ENCODE measurements around the gene ABCB4. TPM values are rescaled to one million over a fixed set of nuclear protein-coding genes. Genes with fewer than 3 reads are reported as not detected.

The ABCB4 gene
- total RNA-seq, 1 experiment from 2014 or later = 0.67 TPM

DNA sequence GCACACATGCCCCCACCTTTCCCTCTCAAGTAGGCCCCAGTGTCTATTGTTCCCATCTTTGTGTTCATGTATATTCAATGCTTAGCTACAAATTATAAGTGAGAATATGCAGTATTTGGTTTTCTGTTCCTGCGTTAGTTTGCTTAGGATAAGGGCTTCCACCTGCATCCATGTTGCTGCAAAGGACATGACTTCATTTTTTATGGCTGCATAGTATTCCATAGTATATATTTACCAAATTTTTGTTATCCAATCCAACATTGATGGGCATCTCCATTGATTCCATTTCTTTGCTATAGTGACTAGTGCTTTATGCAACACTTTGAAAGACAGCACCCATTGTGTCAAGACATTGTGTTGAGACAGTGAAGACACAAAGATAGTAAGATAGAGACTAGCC, 19.0 kb upstream of the ABCB4 start:
- H3K27ac ChIP-seq (ENCODE audit: low read length) = no peak overlapping the region
- H3K4me2 ChIP-seq (ENCODE audit: low read depth, low read length, poor library complexity, severe bottlenecking) = no peak overlapping the region
- no peaks in the 10 kb centered on the region for H3K27me3 ChIP-seq (ENCODE audit: low read length)
- no peak for DNase-seq
- H3K79me2 ChIP-seq (ENCODE audit: low read length) = no peaks in the 10 kb centered on the region
- H3K4me3 ChIP-seq (ENCODE audit: low read length) = no peak overlapping the region
- H3K36me3 ChIP-seq (ENCODE audit: insufficient read depth, low read length) = no peaks in the 10 kb centered on the region
- no peaks in the 10 kb centered on the region for H4K20me1 ChIP-seq (ENCODE audit: insufficient read depth, low read depth, low read length)
- no peak overlapping the region for H3K9ac ChIP-seq (ENCODE audit: low read length)
- H2AFZ ChIP-seq (ENCODE audit: low read length) = no peak overlapping the region
- no peaks in the 10 kb centered on the region for H3K9me2 ChIP-seq (replicated peaks; ENCODE audit: insufficient read depth, low read length)
- H3K4me1 ChIP-seq (ENCODE audit: low read length) = no peaks in the 10 kb centered on the region
- no peaks in the 10 kb centered on the region for H3K9me3 ChIP-seq (ENCODE audit: low read length)

DNA sequence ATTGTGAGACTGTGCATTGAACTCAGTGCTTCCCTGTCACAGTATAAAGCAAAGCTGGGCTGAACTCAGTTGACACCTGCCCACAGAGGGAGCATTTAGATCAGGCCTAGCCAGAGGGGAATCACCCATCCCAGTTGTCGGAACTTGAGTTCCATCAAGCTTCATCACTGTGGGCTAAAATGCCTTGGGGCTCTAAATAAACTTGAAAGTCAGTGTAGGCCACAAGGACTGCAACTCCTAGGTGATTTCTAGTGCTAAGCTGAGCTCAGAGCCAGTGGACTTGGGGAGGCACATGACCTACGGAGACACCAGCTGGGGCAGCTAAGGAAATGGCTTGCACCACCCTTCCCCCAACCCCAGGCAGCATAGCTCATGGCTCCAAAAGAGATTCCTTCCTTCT, 7.7 kb upstream of the ABCB4 start:
- Histone ChIP-seq H3K9me2 (replicated peaks; ENCODE audit: insufficient read depth, low read length) (no peaks in the 10 kb centered on the region), H3K4me1 (ENCODE audit: low read length) (peaks cover 3% of the 10 kb centered on the region; the same call in 1 of the 2 replicates), H3K4me3 (ENCODE audit: low read length) (no peak overlapping the region), H4K20me1 (ENCODE audit: insufficient read depth, low read depth, low read length) (no peaks in the 10 kb centered on the region), H3K27ac (ENCODE audit: low read length) (no peak overlapping the region), H3K4me2 (ENCODE audit: low read depth, low read length, poor library complexity, severe bottlenecking) (no peak overlapping the region), H2AFZ (ENCODE audit: low read length) (no peak overlapping the region), H3K9ac (ENCODE audit: low read length) (no peak overlapping the region), H3K27me3 (ENCODE audit: low read length) (no peaks in the 10 kb centered on the region), H3K36me3 (ENCODE audit: insufficient read depth, low read length) (no peaks in the 10 kb centered on the region), H3K79me2 (ENCODE audit: low read length) (no peaks in the 10 kb centered on the region), H3K9me3 (ENCODE audit: low read length) (no peaks in the 10 kb centered on the region)
- DNase-seq = no peak

DNA sequence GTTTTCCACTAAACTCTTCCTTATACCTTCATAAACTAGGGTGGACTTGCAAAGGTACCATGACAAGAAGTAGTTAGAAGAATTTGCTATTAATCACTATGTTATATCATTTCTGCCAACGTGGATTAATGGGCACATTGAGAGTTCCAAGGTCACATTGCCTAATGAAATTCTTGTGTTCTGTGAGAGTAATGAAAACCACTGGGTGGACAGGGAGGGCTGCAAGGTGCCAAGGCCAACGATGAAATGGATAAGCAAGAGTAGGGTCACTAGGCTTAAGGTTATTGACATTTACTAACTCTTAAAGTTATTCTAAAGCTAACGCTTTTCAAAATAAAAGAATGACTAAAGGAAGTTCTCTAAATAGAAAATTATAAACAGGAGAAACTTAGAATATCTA, 6.6 kb upstream of the ABCB4 start:
- H3K4me3 ChIP-seq (ENCODE audit: low read length) = no peak overlapping the region
- no peaks in the 10 kb centered on the region for H3K27me3 ChIP-seq (ENCODE audit: low read length)
- no peak for DNase-seq
- H3K36me3 ChIP-seq (ENCODE audit: insufficient read depth, low read length) = no peaks in the 10 kb centered on the region
- H3K9me2 ChIP-seq (replicated peaks; ENCODE audit: insufficient read depth, low read length) = no peaks in the 10 kb centered on the region
- no peak overlapping the region for H2AFZ ChIP-seq (ENCODE audit: low read length)
- no peaks in the 10 kb centered on the region for H4K20me1 ChIP-seq (ENCODE audit: insufficient read depth, low read depth, low read length)
- no peak overlapping the region for H3K4me2 ChIP-seq (ENCODE audit: low read depth, low read length, poor library complexity, severe bottlenecking)
- H3K9ac ChIP-seq (ENCODE audit: low read length) = no peak overlapping the region
- no peaks in the 10 kb centered on the region for H3K9me3 ChIP-seq (ENCODE audit: low read length)
- H3K79me2 ChIP-seq (ENCODE audit: low read length) = no peaks in the 10 kb centered on the region
- no peak overlapping the region for H3K27ac ChIP-seq (ENCODE audit: low read length)
- peaks cover 3% of the 10 kb centered on the region; the same call in 1 of the 2 replicates for H3K4me1 ChIP-seq (ENCODE audit: low read length)

- Histone ChIP-seq H3K79me2 (ENCODE audit: low read length) (no peaks in the 10 kb centered on the region), H4K20me1 (ENCODE audit: insufficient read depth, low read depth, low read length) (no peaks in the 10 kb centered on the region), H3K9ac (ENCODE audit: low read length) (no peak overlapping the region), H3K4me3 (ENCODE audit: low read length) (no peak overlapping the region), H3K36me3 (ENCODE audit: insufficient read depth, low read length) (no peaks in the 10 kb centered on the region), H3K27ac (ENCODE audit: low read length) (no peak overlapping the region), H3K27me3 (ENCODE audit: low read length) (no peaks in the 10 kb centered on the region), H2AFZ (ENCODE audit: low read length) (no peak overlapping the region), H3K9me3 (ENCODE audit: low read length) (no peaks in the 10 kb centered on the region), H3K9me2 (replicated peaks; ENCODE audit: insufficient read depth, low read length) (no peaks in the 10 kb centered on the region), H3K4me1 (ENCODE audit: low read length) (peaks cover 3% of the 10 kb centered on the region; the same call in 1 of the 2 replicates), H3K4me2 (ENCODE audit: low read depth, low read length, poor library complexity, severe bottlenecking) (no peak overlapping the region)
- no peak for DNase-seq
Observed at GRCh38 chr7:87480386-87480785, 4.9 kb upstream of the ABCB4 start.

DNA sequence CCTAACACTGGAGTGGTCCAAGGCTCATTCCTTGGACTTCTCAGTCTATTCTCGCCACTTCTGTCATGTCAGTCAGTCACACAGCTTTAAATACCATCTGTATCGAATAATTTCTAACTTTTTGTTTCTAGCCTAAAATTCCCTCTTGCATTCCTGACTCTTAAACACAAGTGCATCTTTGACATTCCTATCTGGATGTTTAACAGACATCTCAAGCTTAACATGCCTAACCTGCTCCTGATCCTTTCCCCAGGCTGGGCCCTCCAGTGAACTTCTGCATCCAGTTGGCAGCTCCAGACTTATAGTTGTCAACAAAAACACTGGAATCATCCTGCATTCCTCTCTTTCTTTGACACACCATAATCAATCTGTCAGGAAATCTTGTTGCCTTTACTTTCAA, 4.5 kb upstream of the ABCB4 start:
- no peak for DNase-seq
- H3K27ac ChIP-seq (ENCODE audit: low read length) = no peak overlapping the region
- no peak overlapping the region for H3K4me3 ChIP-seq (ENCODE audit: low read length)
- no peaks in the 10 kb centered on the region for H4K20me1 ChIP-seq (ENCODE audit: insufficient read depth, low read depth, low read length)
- no peak overlapping the region for H2AFZ ChIP-seq (ENCODE audit: low read length)
- H3K4me1 ChIP-seq (ENCODE audit: low read length) = peaks cover 7% of the 10 kb centered on the region
- H3K9ac ChIP-seq (ENCODE audit: low read length) = no peak overlapping the region
- no peaks in the 10 kb centered on the region for H3K27me3 ChIP-seq (ENCODE audit: low read length)
- H3K9me3 ChIP-seq (ENCODE audit: low read length) = no peaks in the 10 kb centered on the region
- no peaks in the 10 kb centered on the region for H3K36me3 ChIP-seq (ENCODE audit: insufficient read depth, low read length)
- H3K79me2 ChIP-seq (ENCODE audit: low read length) = no peaks in the 10 kb centered on the region
- H3K4me2 ChIP-seq (ENCODE audit: low read depth, low read length, poor library complexity, severe bottlenecking) = no peak overlapping the region
- no peaks in the 10 kb centered on the region for H3K9me2 ChIP-seq (replicated peaks; ENCODE audit: insufficient read depth, low read length)

- Histone ChIP-seq H3K4me1 (ENCODE audit: low read length) (peaks cover 18% of the 10 kb centered on the region), H3K4me3 (ENCODE audit: low read length) (no peak overlapping the region), H3K9me3 (ENCODE audit: low read length) (no peaks in the 10 kb centered on the region), H3K27me3 (ENCODE audit: low read length) (no peaks in the 10 kb centered on the region; the same call in 1 of the 2 replicates), H2AFZ (ENCODE audit: low read length) (no peak overlapping the region), H3K4me2 (ENCODE audit: low read depth, low read length, poor library complexity, severe bottlenecking) (no peak overlapping the region), H3K9ac (ENCODE audit: low read length) (no peak overlapping the region), H3K79me2 (ENCODE audit: low read length) (no peaks in the 10 kb centered on the region), H3K9me2 (replicated peaks; ENCODE audit: insufficient read depth, low read length) (no peaks in the 10 kb centered on the region), H3K36me3 (ENCODE audit: insufficient read depth, low read length) (no peaks in the 10 kb centered on the region), H3K27ac (ENCODE audit: low read length) (no peak overlapping the region), H4K20me1 (ENCODE audit: insufficient read depth, low read depth, low read length) (no peaks in the 10 kb centered on the region)
- DNase-seq = no peak
Observed at GRCh38 chr7:87476179-87476557, 688 bp upstream of the ABCB4 start.

DNA sequence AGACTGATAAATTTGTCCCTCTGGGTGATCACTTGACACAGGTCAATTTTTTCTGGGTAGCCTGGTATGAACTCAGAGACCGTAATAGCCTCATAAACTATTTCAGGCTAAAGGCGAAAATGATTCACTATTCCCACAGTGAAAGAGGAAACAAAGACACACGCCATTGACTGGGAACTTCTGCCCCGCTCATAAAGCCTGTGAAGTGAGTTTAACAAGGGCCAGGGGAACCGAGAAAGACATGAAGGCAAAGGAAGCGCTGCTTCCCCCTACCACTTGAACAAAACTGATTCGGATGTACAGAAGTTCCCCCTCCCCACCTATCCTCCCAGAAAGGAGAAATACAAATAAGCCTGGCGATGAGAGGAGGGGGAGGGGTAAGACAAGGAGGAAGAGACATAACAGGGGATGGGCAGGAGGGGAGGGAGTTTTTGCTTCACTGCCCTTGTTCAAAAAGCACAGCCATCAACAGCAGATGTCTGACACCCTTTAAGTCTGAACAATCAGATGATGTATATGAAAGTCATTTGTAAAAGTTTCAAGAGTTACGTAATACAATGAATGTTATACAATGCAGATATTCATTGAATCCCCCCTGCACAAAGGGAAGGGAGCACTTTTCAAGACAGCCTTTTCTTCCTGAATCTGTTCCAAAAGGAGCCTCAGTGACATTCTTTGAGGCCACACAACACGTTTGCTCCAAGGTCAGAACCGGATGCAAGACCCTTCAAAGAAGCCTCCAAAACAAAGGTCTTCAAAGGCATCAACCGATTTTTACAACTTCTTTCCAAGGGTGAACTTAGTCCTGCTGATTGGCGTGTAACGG, 734 bp downstream of the ABCB4 start:
- Histone ChIP-seq H3K9ac (ENCODE audit: low read length) (no peak overlapping the region), H3K27me3 (ENCODE audit: low read length) (no peaks in the 10 kb centered on the region; the same call in 1 of the 2 replicates), H4K20me1 (ENCODE audit: insufficient read depth, low read depth, low read length) (no peaks in the 10 kb centered on the region), H3K4me2 (ENCODE audit: low read depth, low read length, poor library complexity, severe bottlenecking) (peak overlapping the region; percentile 35), H3K4me1 (ENCODE audit: low read length) (peaks cover 18% of the 10 kb centered on the region), H3K27ac (ENCODE audit: low read length) (no peak overlapping the region), H3K9me3 (ENCODE audit: low read length) (no peaks in the 10 kb centered on the region), H3K79me2 (ENCODE audit: low read length) (no peaks in the 10 kb centered on the region), H3K4me3 (ENCODE audit: low read length) (no peak overlapping the region), H3K9me2 (replicated peaks; ENCODE audit: insufficient read depth, low read length) (no peaks in the 10 kb centered on the region), H2AFZ (ENCODE audit: low read length) (no peak overlapping the region), H3K36me3 (ENCODE audit: insufficient read depth, low read length) (no peaks in the 10 kb centered on the region)
- peak; percentile 56 for DNase-seq

GRCh38 chr7:87473986-87474385, 1.5 kb downstream of the ABCB4 start:
- Histone ChIP-seq H3K4me3 (ENCODE audit: low read length) (no peak overlapping the region), H2AFZ (ENCODE audit: low read length) (no peak overlapping the region), H3K4me1 (ENCODE audit: low read length) (peaks cover 18% of the 10 kb centered on the region), H3K4me2 (ENCODE audit: low read depth, low read length, poor library complexity, severe bottlenecking) (peak overlapping the region; percentile 35), H3K27me3 (ENCODE audit: low read length) (no peaks in the 10 kb centered on the region; the same call in 1 of the 2 replicates), H3K36me3 (ENCODE audit: insufficient read depth, low read length) (no peaks in the 10 kb centered on the region), H3K9me3 (ENCODE audit: low read length) (no peaks in the 10 kb centered on the region), H3K9ac (ENCODE audit: low read length) (no peak overlapping the region), H4K20me1 (ENCODE audit: insufficient read depth, low read depth, low read length) (no peaks in the 10 kb centered on the region), H3K9me2 (replicated peaks; ENCODE audit: insufficient read depth, low read length) (no peaks in the 10 kb centered on the region), H3K79me2 (ENCODE audit: low read length) (no peaks in the 10 kb centered on the region), H3K27ac (ENCODE audit: low read length) (no peak overlapping the region)
- DNase-seq = no peak
